Ovary (tissue), 9 donors: ENCODE data around the gene CAMTA1. TPM values are rescaled to one million over a fixed set of nuclear protein-coding genes. Genes with fewer than 3 reads are reported as not detected.
A peak's percentile ranks its signal among the peaks of the same experiment; 100 is the strongest.

Experiments
- DNase-seq, 5 donors: peaks; one replicate each; pipeline ENCODE4 v3.0.0-alpha.2; 2019 to 2020
- H3K27ac ChIP-seq, 2 donors: fragments of 200-600 bp; one replicate each; pipeline versions ENCODE4 v1.5.1 to v1.8.0; 2019 to 2022
- H3K27me3 ChIP-seq: fragments of 200-600 bp; one replicate; pipeline ENCODE4 v1.8.0; 2022
- H3K36me3 ChIP-seq: fragments of 200-600 bp; sonication (generic); one replicate; pipeline ENCODE4 v1.5.1; 2019
- H3K4me1 ChIP-seq: one replicate; pipeline ENCODE4 v1.8.1; 2013; ENCODE audit warnings: mild to moderate bottlenecking, moderate library complexity; ENCODE audit not compliant: insufficient read depth
- H3K4me3 ChIP-seq: fragments of 200-600 bp; sonication (generic); one replicate; pipeline ENCODE4 v1.5.1; 2017
- H3K9me3 ChIP-seq, 2 donors: fragments of 200-600 bp in 1 of 2; sonication (generic) in 1 of 2; one replicate each; pipeline versions ENCODE4 v1.5.1 to v1.8.1; 2013 to 2019; ENCODE audit warnings: mild to moderate bottlenecking in 1 of 2, moderate library complexity in 1 of 2
- CTCF ChIP-seq, 3 donors: fragments of 450-650 bp in 2 of 3; fragments of 200-600 bp in 1 of 3; IDR thresholded peaks; one replicate each; pipeline versions ENCODE4 v1.5.1 to v1.8.0; 2016 to 2022; ENCODE audit warnings: antibody characterized with exemption in 3 of 3, mild to moderate bottlenecking in 1 of 3
- EP300 ChIP-seq: sonication (generic); formaldehyde crosslinking; IDR thresholded peaks from one replicate; pipeline ENCODE4 v1.6.1; 2017; ENCODE audit warnings: antibody characterized with exemption
- POLR2A ChIP-seq: fragments of 450-650 bp; IDR thresholded peaks from one replicate; pipeline ENCODE4 v1.6.1; 2017; ENCODE audit warnings: antibody characterized with exemption, mild to moderate bottlenecking, moderate library complexity
- WGBS, 3 donors: extraction: QIAGEN DNeasy Blood & Tissue Kit in 1 of 3; methylation state at CpG; one replicate each; pipeline versions ENCODE4 v1.1.5 to v1.1.7; 2013 to 2017; 5-methylcytosine and 5-hydroxymethylcytosine counted together
- intact Hi-C, 4 donors: fragments of 100-400 bp; cut with DNase I; formaldehyde crosslinking; loops; one replicate each; pipeline versions ENCODE4 v1.11.0 to v1.15.1; 2022 to 2023
- polyA plus RNA-seq, 2 donors: library from polyadenylated mRNA; stranded (reverse); fragments of 200-250 nt in 1 of 2; fragments of 350-450 nt in 1 of 2; fragmentation: Illumina TruSeq in 1 of 2; extraction: RNeasy Lipid Tissue Mini Kit (QIAGEN cat#74804) in 1 of 2; gene quantifications; one replicate each; pipeline ENCODE4 v1.2.3, GENCODE V29; 2013 to 2014
- total RNA-seq, 7 donors: library from RNA; depleted of rRNA in 2 of 7; stranded (reverse); fragments of >200 nt in 2 of 7; fragmentation: NEBNext Ultra II Directional in 3 of 7; extraction: Animal tissue kit (Norgen Biotek cat#: 25700) in 3 of 7; gene quantifications; one replicate each; pipeline versions ENCODE4 v1.1.0 to v1.2.4, GENCODE V29; 2016 to 2023
- donor health status: DM: no; HTN: no; CAD: no; lungs with moderate emphysema.
- donor health status: DM: no; HTN: no; CAD: no.
- donor health status: Bipolar disorder and iron deficiency.
- donor health status: DM: yes; HTN: yes; CAD: no.
- donor health status: DM: no; HTN: no; CAD: no.
- donor health status: DM: yes; HTN: yes; CAD: no.

CAMTA1 gene
- total and polyA plus RNA-seq, 9 donors = 51.1 to 150 (median 67.4) TPM

- H3K9me3 ChIP-seq = no peaks in the 10 kb centered on the region
- no peak overlapping the region for H3K27ac ChIP-seq
- 84 to 88% (median 87%) methylated on average over 21 of the region's 21 CpGs for WGBS, 3 donors
- DNase-seq = no peak
- H3K36me3 ChIP-seq = no peaks in the 10 kb centered on the region
- intact Hi-C loops = no loop called here
- no peaks in the 10 kb centered on the region for H3K27me3 ChIP-seq
- peaks cover 8% of the 10 kb centered on the region for H3K4me1 ChIP-seq
- no peak overlapping the region for H3K4me3 ChIP-seq
- TF ChIP-seq POLR2A = no peak
- no peak for TF ChIP-seq EP300
- TF ChIP-seq CTCF (IDR thresholded peaks at IDR 0.05) = no peak
Observed at GRCh38 chr1:7507285-7508019, 722.2 kb downstream of the CAMTA1 start.

- no peak overlapping the region for H3K4me3 ChIP-seq
- DNase-seq = no peak
- H3K36me3 ChIP-seq = no peaks in the 10 kb centered on the region
- peak overlapping the region; percentile 19 to 27 for H3K27ac ChIP-seq
- intact Hi-C loops = no loop called here
- 79 to 84% (median 84%) methylated on average over 16 of the region's 16 CpGs for WGBS, 3 donors
- H3K9me3 ChIP-seq = no peaks in the 10 kb centered on the region
- TF ChIP-seq POLR2A (no peak), EP300 (no peak), CTCF (IDR thresholded peaks at IDR 0.05) (no peak)
- H3K27me3 ChIP-seq = no peaks in the 10 kb centered on the region
- peaks cover 8% of the 10 kb centered on the region for H3K4me1 ChIP-seq
Observed at GRCh38 chr1:7508052-7508933, 723.0 kb downstream of the CAMTA1 start.

GRCh38 chr1:7508934-7509519 lies 723.8 kb downstream of the CAMTA1 start:
- Histone ChIP-seq H3K27ac (peak overlapping the region; percentile 19 to 27), H3K36me3 (no peaks in the 10 kb centered on the region), H3K4me1 (peaks cover 8% of the 10 kb centered on the region), H3K4me3 (no peak overlapping the region), H3K27me3 (no peaks in the 10 kb centered on the region), H3K9me3 (no peaks in the 10 kb centered on the region)
- intact Hi-C loops = no loop called here
- DNase-seq = no peak
- TF ChIP-seq POLR2A (no peak), EP300 (no peak), CTCF (IDR thresholded peaks at IDR 0.05) (no peak)
- 16 to 29% (median 18%) methylated on average over 11 of the region's 11 CpGs for WGBS, 3 donors

- Histone ChIP-seq H3K36me3 (no peaks in the 10 kb centered on the region), H3K27ac (peak overlapping the region in 1 of 2 donors; percentile 19), H3K4me3 (no peak overlapping the region), H3K9me3 (no peaks in the 10 kb centered on the region), H3K4me1 (peaks cover 8% of the 10 kb centered on the region), H3K27me3 (no peaks in the 10 kb centered on the region)
- intact Hi-C loops = no loop called here
- no peak for DNase-seq
- 66 to 85% (median 75%) methylated on average over 6 to 7 of the region's 7 CpGs for WGBS, 3 donors
- no peak for TF ChIP-seq CTCF (IDR thresholded peaks at IDR 0.05)
- TF ChIP-seq EP300 = no peak
- no peak for TF ChIP-seq POLR2A
Observed at GRCh38 chr1:7509598-7509997, 724.3 kb downstream of the CAMTA1 start.
